Left lobe of liver (tissue), 1 donor: ENCODE data around the gene ABCA2. TPM values are rescaled to one million over a fixed set of nuclear protein-coding genes. Genes with fewer than 3 reads are reported as not detected.

Experiments used
- total RNA-seq: library from RNA; stranded (reverse); gene quantifications from one replicate; pipeline ENCODE4 v1.2.1, GENCODE V29; 2021
- donor health status: DM: no; HTN: yes; CAD: no.

ABCA2 gene
- total RNA-seq, 1 donor from 2014 or later: 61.2 TPM

Other genes starting within 250 kb of the ABCA2 start
- gene TMEM141, start 236.9 kb downstream of the ABCA2 start, total RNA-seq: 55.1 TPM
- gene CCDC183, start 231.9 kb downstream of the ABCA2 start, total RNA-seq: 0.75 TPM
- gene RABL6, start 220.3 kb downstream of the ABCA2 start, total RNA-seq: 18.4 TPM
- 4.1 TPM for gene AJM1, start 185.8 kb downstream of the ABCA2 start, total RNA-seq
- 58.2 TPM for gene PHPT1, start 178.8 kb downstream of the ABCA2 start, total RNA-seq
- 28.6 TPM for gene MAMDC4, start 175.9 kb downstream of the ABCA2 start, total RNA-seq
- gene EDF1, start 161.9 kb downstream of the ABCA2 start, total RNA-seq: 232 TPM
- 7.4 TPM for gene TRAF2, start 141.7 kb downstream of the ABCA2 start, total RNA-seq
- gene FBXW5, start 83.5 kb downstream of the ABCA2 start, total RNA-seq: 112 TPM
- gene C8G, start 83.0 kb downstream of the ABCA2 start, total RNA-seq: 411 TPM
- 30.3 TPM for gene LCN12, start 76.0 kb downstream of the ABCA2 start, total RNA-seq
- 5.2 TPM for gene PTGDS, start 50.7 kb downstream of the ABCA2 start, total RNA-seq
- not detected for gene LCNL1, start 45.2 kb downstream of the ABCA2 start, total RNA-seq
- gene PAXX, start 35.8 kb downstream of the ABCA2 start, total RNA-seq: 27.3 TPM
- gene CLIC3, start 31.7 kb downstream of the ABCA2 start, total RNA-seq: not detected
- 0.08 TPM for gene FUT7, start 3.9 kb upstream of the ABCA2 start, total RNA-seq
- 16.6 TPM for gene NPDC1, start 17.9 kb upstream of the ABCA2 start, total RNA-seq
- 1.7 TPM for gene ENTPD2, start 25.8 kb upstream of the ABCA2 start, total RNA-seq
- 0.15 TPM for gene SAPCD2, start 42.3 kb upstream of the ABCA2 start, total RNA-seq
- gene UAP1L1, start 49.3 kb upstream of the ABCA2 start, total RNA-seq: 1.8 TPM
- 27.4 TPM for gene MAN1B1, start 58.7 kb upstream of the ABCA2 start, total RNA-seq
- gene DPP7, start 86.5 kb upstream of the ABCA2 start, total RNA-seq: 87.0 TPM
- not detected for gene GRIN1, start 110.9 kb upstream of the ABCA2 start, total RNA-seq
- not detected for gene LRRC26, start 141.8 kb upstream of the ABCA2 start, total RNA-seq
- not detected for gene TMEM210, start 143.8 kb upstream of the ABCA2 start, total RNA-seq
- gene ANAPC2, start 160.3 kb upstream of the ABCA2 start, total RNA-seq: 35.5 TPM
- 29.4 TPM for gene SSNA1, start 160.4 kb upstream of the ABCA2 start, total RNA-seq
- gene TPRN, start 172.5 kb upstream of the ABCA2 start, total RNA-seq: 13.7 TPM
- gene TMEM203, start 177.4 kb upstream of the ABCA2 start, total RNA-seq: 24.5 TPM
- gene NDOR1, start 177.5 kb upstream of the ABCA2 start, total RNA-seq: 10.1 TPM
- gene RNF208, start 194.0 kb upstream of the ABCA2 start, total RNA-seq: 7.3 TPM
- gene CYSRT1, start 196.9 kb upstream of the ABCA2 start, total RNA-seq: 0.81 TPM
- gene RNF224, start 199.3 kb upstream of the ABCA2 start, total RNA-seq: not detected
- not detected for gene SLC34A3, start 202.7 kb upstream of the ABCA2 start, total RNA-seq
- 123 TPM for gene TUBB4B, start 213.1 kb upstream of the ABCA2 start, total RNA-seq
- not detected for gene STPG3, start 223.0 kb upstream of the ABCA2 start, total RNA-seq
- gene NELFB, start 227.1 kb upstream of the ABCA2 start, total RNA-seq: 22.2 TPM
- gene TOR4A, start 249.5 kb upstream of the ABCA2 start, total RNA-seq: 3.6 TPM